ENCODE data around the gene MYO15B.

Gene MYO15B

DNA sequence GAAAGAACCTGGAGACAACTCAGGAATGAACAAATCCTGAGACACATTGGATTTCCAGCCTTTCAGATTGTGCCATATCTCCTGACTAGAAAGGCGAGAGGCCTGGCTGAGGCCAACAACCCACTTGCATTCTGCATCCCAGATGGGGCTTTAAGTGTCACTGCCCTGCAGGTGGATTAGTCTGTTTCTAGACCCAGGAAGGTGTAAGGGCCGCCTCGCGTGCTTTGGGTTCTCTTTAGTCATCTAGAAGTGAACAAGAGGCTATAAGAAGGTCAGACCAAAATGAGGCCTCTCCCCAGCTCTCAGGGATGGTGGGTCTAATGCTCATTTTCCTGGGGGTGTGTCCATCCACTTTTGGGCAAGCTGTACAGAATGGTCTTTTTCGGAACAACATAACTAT is 84.4 kb downstream of the MYO15B start:
- Histone ChIP-seq H3K27me3 (ENCODE audit: insufficient read depth, low read length, poor library complexity, severe bottlenecking) (no peaks in the 10 kb centered on the region), H4K20me1 (ENCODE audit: insufficient read depth, low read length, poor library complexity, severe bottlenecking) (peaks cover 14% of the 10 kb centered on the region)
- TF ChIP-seq, protein P1, sequence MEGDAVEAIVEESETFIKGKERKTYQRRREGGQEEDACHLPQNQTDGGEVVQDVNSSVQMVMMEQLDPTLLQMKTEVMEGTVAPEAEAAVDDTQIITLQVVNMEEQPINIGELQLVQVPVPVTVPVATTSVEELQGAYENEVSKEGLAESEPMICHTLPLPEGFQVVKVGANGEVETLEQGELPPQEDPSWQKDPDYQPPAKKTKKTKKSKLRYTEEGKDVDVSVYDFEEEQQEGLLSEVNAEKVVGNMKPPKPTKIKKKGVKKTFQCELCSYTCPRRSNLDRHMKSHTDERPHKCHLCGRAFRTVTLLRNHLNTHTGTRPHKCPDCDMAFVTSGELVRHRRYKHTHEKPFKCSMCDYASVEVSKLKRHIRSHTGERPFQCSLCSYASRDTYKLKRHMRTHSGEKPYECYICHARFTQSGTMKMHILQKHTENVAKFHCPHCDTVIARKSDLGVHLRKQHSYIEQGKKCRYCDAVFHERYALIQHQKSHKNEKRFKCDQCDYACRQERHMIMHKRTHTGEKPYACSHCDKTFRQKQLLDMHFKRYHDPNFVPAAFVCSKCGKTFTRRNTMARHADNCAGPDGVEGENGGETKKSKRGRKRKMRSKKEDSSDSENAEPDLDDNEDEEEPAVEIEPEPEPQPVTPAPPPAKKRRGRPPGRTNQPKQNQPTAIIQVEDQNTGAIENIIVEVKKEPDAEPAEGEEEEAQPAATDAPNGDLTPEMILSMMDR (conservative IDR thresholded peaks at IDR 0.05; ENCODE audit: low read length): no peak
- TF ChIP-seq EZH2phosphoT487 (IDR thresholded peaks at IDR 0.05; ENCODE audit: borderline replicate concordance): no peak

GRCh38 chr17:75673487-75673886 is 85.9 kb downstream of the MYO15B start:
- H3K79me2 ChIP-seq (ENCODE audit: insufficient read depth, low read length): peaks cover 59% of the 10 kb centered on the region
- peaks cover 3% of the 10 kb centered on the region for H4K20me1 ChIP-seq (ENCODE audit: insufficient read depth, low read length, poor library complexity, severe bottlenecking)
- no peaks in the 10 kb centered on the region for H3K27me3 ChIP-seq (ENCODE audit: insufficient read depth, low read length, poor library complexity, severe bottlenecking)
- peaks cover 42% of the 10 kb centered on the region for H3K36me3 ChIP-seq (ENCODE audit: insufficient read depth, low read length)
- no peak overlapping the region for H2AFZ ChIP-seq (ENCODE audit: low read length)
- no peaks in the 10 kb centered on the region for H3F3A ChIP-seq (ENCODE audit: low read depth)
- no peak overlapping the region for H3K4me3 ChIP-seq (ENCODE audit: low read length, poor library complexity, severe bottlenecking)
- no peak overlapping the region for H3K4me2 ChIP-seq (ENCODE audit: low read depth, low read length, poor library complexity, severe bottlenecking)
- no peak overlapping the region for H3K9ac ChIP-seq (ENCODE audit: low read depth, low read length, poor library complexity, severe bottlenecking)
- no peak for TF ChIP-seq EZH2phosphoT487 (IDR thresholded peaks at IDR 0.05; ENCODE audit: borderline replicate concordance)
- TF ChIP-seq, protein P1 (conservative IDR thresholded peaks at IDR 0.05; ENCODE audit: low read length): no peak
- peaks cover 13% of the 10 kb centered on the region for H3K4me1 ChIP-seq (ENCODE audit: insufficient read depth, low read length, poor library complexity, severe bottlenecking)
- H3K9me2 ChIP-seq (replicated peaks; ENCODE audit: low read depth, low read length): no peaks in the 10 kb centered on the region
- no peaks in the 10 kb centered on the region for H3K9me3 ChIP-seq (ENCODE audit: insufficient read depth, low read depth, low read length)

More for the DNA sequence above, 84.4 kb downstream of the MYO15B start:
- no peak overlapping the region for H3K9ac ChIP-seq (ENCODE audit: low read depth, low read length, poor library complexity, severe bottlenecking)
- no peaks in the 10 kb centered on the region for H3K9me3 ChIP-seq (ENCODE audit: insufficient read depth, low read depth, low read length)
- no peak overlapping the region for H2AFZ ChIP-seq (ENCODE audit: low read length)
- H3K36me3 ChIP-seq (ENCODE audit: insufficient read depth, low read length): peaks cover 35% of the 10 kb centered on the region
- H3K9me2 ChIP-seq (replicated peaks; ENCODE audit: low read depth, low read length): no peaks in the 10 kb centered on the region
- no peak overlapping the region for H3K4me3 ChIP-seq (ENCODE audit: low read length, poor library complexity, severe bottlenecking)
- H3K4me1 ChIP-seq (ENCODE audit: insufficient read depth, low read length, poor library complexity, severe bottlenecking): peaks cover 23% of the 10 kb centered on the region
- H3F3A ChIP-seq (ENCODE audit: low read depth): no peaks in the 10 kb centered on the region
- peaks cover 64% of the 10 kb centered on the region for H3K79me2 ChIP-seq (ENCODE audit: insufficient read depth, low read length)
- no peak overlapping the region for H3K4me2 ChIP-seq (ENCODE audit: low read depth, low read length, poor library complexity, severe bottlenecking)
